Lower leg skin (tissue), 3 donors: ENCODE data around the gene FDXR.

Experiments used
- POLR2A ChIP-seq, 2 donors: fragments of 450-650 bp; IDR thresholded peaks; one replicate each; pipeline ENCODE4 v1.6.1; 2016 to 2017; ENCODE audit warnings: antibody characterized with exemption in 2 of 2, mild to moderate bottlenecking in 1 of 2, moderate library complexity in 1 of 2
- TF ChIP-seq, protein P1 (sequence below), 3 donors: fragments of 450-650 bp; IDR thresholded peaks; one replicate each; pipeline ENCODE4 v1.5.1; 2016; ENCODE audit warnings: antibody characterized with exemption in 3 of 3, mild to moderate bottlenecking in 3 of 3, moderate library complexity in 2 of 3

DNA sequence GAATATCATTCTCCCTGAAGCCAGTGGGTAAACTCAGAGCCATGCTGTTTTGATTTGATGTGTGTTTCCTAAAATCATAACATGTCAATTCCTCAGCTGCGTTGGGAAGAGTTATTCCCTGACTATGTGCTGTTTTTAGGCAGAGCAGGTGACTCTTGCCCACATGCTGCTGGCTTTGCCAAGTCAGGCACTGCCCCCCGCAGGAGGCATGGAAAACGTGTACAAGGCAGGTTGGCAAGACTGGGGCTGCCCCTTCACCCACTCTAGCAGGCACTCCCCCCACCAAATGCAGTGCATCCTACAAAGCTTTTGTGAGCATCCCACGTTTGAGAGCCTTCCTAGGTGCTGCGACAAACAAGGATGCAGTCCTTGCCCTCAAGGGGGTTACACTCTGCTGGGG, 58.3 kb downstream of the FDXR start:
- TF ChIP-seq, protein P1, sequence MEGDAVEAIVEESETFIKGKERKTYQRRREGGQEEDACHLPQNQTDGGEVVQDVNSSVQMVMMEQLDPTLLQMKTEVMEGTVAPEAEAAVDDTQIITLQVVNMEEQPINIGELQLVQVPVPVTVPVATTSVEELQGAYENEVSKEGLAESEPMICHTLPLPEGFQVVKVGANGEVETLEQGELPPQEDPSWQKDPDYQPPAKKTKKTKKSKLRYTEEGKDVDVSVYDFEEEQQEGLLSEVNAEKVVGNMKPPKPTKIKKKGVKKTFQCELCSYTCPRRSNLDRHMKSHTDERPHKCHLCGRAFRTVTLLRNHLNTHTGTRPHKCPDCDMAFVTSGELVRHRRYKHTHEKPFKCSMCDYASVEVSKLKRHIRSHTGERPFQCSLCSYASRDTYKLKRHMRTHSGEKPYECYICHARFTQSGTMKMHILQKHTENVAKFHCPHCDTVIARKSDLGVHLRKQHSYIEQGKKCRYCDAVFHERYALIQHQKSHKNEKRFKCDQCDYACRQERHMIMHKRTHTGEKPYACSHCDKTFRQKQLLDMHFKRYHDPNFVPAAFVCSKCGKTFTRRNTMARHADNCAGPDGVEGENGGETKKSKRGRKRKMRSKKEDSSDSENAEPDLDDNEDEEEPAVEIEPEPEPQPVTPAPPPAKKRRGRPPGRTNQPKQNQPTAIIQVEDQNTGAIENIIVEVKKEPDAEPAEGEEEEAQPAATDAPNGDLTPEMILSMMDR (IDR thresholded peaks at IDR 0.05) = no peak
- no peak for TF ChIP-seq POLR2A (IDR thresholded peaks at IDR 0.05)
